SK-N-MC (cell line): Measurements from ENCODE around the gene RAP1GDS1.

ENCODE experiments used
- EZH2 ChIP-seq: fragments of 200-600 bp; sonication (generic); IDR thresholded peaks from one replicate; pipeline ENCODE4 v1.6.1; 2017; ENCODE audit warnings: antibody characterized with exemption
- POLR2AphosphoS5 ChIP-seq: IDR thresholded peaks from 2 replicates; pipeline ENCODE4 v1.6.1; 2012; ENCODE audit warnings: mild to moderate bottlenecking, low read depth, low read length, borderline replicate concordance

DNA sequence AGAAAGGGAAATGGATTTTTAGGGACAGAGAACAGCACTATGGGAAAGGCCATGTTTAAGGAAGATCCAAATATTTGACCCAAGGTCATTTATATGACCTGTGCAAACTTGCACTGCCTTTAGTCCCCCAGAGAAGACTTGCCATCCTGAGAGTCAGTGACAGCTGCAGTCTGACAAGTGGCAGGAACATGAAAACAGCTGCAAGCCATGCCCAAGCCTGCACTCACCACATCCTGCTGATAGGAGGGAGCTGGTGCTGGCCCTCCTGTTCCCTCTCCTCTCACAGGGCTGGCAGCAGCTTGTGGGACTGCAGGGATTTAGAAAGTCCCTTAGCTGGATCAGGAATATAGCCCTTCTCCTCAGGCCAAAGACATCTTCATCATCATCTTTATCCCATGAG lies 187.7 kb downstream of the RAP1GDS1 start:
- TF ChIP-seq EZH2 (no peak), POLR2AphosphoS5 (no peak)
